Vagina (tissue), 2 donors: ENCODE data around the gene EARS2.

Experiments used
- POLR2A ChIP-seq, 2 donors: fragments of 450-650 bp; IDR thresholded peaks; one replicate each; pipeline ENCODE4 v1.6.1; 2017; ENCODE audit warnings: antibody characterized with exemption in 2 of 2, mild to moderate bottlenecking in 2 of 2, moderate library complexity in 2 of 2
- POLR2AphosphoS5 ChIP-seq, 2 donors: sonication (generic); formaldehyde crosslinking; IDR thresholded peaks; one replicate each; pipeline ENCODE4 v1.9.0; 2017; ENCODE audit warnings: antibody characterized with exemption in 2 of 2, mild to moderate bottlenecking in 2 of 2, low read depth in 1 of 2; ENCODE audit not compliant: insufficient read depth in 1 of 2
- TF ChIP-seq, protein P1 (sequence below), 3 experiments: fragments of 450-650 bp in 2 of 3; fragments of 200-600 bp in 1 of 3; sonication (generic) in 1 of 3; IDR thresholded peaks; one replicate each; pipeline ENCODE4 v1.5.1; 2017 to 2019; ENCODE audit warnings: antibody characterized with exemption in 3 of 3, mild to moderate bottlenecking in 2 of 3, moderate library complexity in 2 of 3

GRCh38 chr16:23501291-23501690 lies 55.9 kb downstream of the EARS2 start:
- TF ChIP-seq, protein P1, sequence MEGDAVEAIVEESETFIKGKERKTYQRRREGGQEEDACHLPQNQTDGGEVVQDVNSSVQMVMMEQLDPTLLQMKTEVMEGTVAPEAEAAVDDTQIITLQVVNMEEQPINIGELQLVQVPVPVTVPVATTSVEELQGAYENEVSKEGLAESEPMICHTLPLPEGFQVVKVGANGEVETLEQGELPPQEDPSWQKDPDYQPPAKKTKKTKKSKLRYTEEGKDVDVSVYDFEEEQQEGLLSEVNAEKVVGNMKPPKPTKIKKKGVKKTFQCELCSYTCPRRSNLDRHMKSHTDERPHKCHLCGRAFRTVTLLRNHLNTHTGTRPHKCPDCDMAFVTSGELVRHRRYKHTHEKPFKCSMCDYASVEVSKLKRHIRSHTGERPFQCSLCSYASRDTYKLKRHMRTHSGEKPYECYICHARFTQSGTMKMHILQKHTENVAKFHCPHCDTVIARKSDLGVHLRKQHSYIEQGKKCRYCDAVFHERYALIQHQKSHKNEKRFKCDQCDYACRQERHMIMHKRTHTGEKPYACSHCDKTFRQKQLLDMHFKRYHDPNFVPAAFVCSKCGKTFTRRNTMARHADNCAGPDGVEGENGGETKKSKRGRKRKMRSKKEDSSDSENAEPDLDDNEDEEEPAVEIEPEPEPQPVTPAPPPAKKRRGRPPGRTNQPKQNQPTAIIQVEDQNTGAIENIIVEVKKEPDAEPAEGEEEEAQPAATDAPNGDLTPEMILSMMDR (IDR thresholded peaks at IDR 0.05) = no peak
- TF ChIP-seq POLR2AphosphoS5 (IDR thresholded peaks at IDR 0.05; ENCODE audit: insufficient read depth in 1 of 2, low read depth in 1 of 2) (no peak), POLR2A (IDR thresholded peaks at IDR 0.05) (no peak)
